Caco-2 (cell line): ENCODE measurements around the gene PTH1R. TPM values are rescaled to one million over a fixed set of nuclear protein-coding genes. Genes with fewer than 3 reads are reported as not detected.

Experiments used
- BruUV-seq: library from RNA; stranded (reverse); fragments of 400-500 nt; replicated peaks from 2 replicates; lab custom pipeline; 2021; lab: Mats Ljungman, UMichigan
- CTCF ChIA-PET: fragments of 300-600 bp; sonication (Branson Sonifier 250); formaldehyde crosslinking; loops from one replicate; lab custom pipeline; 2022; ENCODE audit warnings: antibody characterized with exemption; lab: Charles Lee
- POLR2A ChIA-PET: fragments of 300-600 bp; sonication (Branson Sonifier 250); formaldehyde crosslinking; loops from one replicate; lab custom pipeline; 2022; ENCODE audit warnings: antibody characterized with exemption; lab: Charles Lee
- DNase-seq, 2 experiments: peaks; one replicate each; pipeline versions ENCODE4 v3.0.0 to v3.0.0-alpha.2; 2020 to 2022
- H3K27me3 ChIP-seq: replicated peaks from 2 replicates; pipeline ENCODE4 v1.6.0; 2011; ENCODE audit warnings: low read length; ENCODE audit not compliant: control insufficient read depth, insufficient read depth
- H3K36me3 ChIP-seq: 2 replicates; pipeline ENCODE4 v1.5.1; 2011; ENCODE audit warnings: low read length; ENCODE audit not compliant: control insufficient read depth, insufficient read depth
- H3K4me1 ChIP-seq: fragments of 250-450 bp; sonication (Bioruptor Pico); 2 replicates; pipeline ENCODE4 v1.5.1; 2020; ENCODE audit warnings: mild to moderate bottlenecking
- H3K4me3 ChIP-seq: 2 replicates; pipeline ENCODE4 v1.5.1; 2011; ENCODE audit warnings: low read depth, mild to moderate bottlenecking, control low read depth, low read length
- H3K9me3 ChIP-seq: fragments of 250-450 bp; sonication (Bioruptor Pico); 2 replicates; pipeline ENCODE4 v1.5.1; 2020; ENCODE audit warnings: mild to moderate bottlenecking, moderate library complexity
- H3K27ac Mint-ChIP-seq: one replicate; pipeline ENCODE4 v1.8.0; 2022; ENCODE audit warnings: mixed read lengths; ENCODE audit not compliant: unreplicated experiment
- H3K27me3 Mint-ChIP-seq: one replicate; pipeline ENCODE4 v1.8.0; 2022; ENCODE audit warnings: mixed read lengths; ENCODE audit not compliant: insufficient read depth, unreplicated experiment
- H3K36me3 Mint-ChIP-seq: one replicate; pipeline ENCODE4 v1.8.0; 2022; ENCODE audit warnings: mild to moderate bottlenecking, mixed read lengths; ENCODE audit not compliant: insufficient read depth, unreplicated experiment
- H3K4me1 Mint-ChIP-seq: one replicate; pipeline ENCODE4 v1.8.0; 2022; ENCODE audit warnings: low read depth, mixed read lengths; ENCODE audit not compliant: unreplicated experiment
- H3K4me3 Mint-ChIP-seq: one replicate; pipeline ENCODE4 v1.8.0; 2022; ENCODE audit warnings: mild to moderate bottlenecking, moderate library complexity, mixed read lengths; ENCODE audit not compliant: unreplicated experiment
- H3K9me3 Mint-ChIP-seq: one replicate; pipeline ENCODE4 v1.8.0; 2022; ENCODE audit warnings: mixed read lengths; ENCODE audit not compliant: unreplicated experiment
- CTCF ChIP-seq, 2 experiments: fragments of 200-600 bp in 1 of 2; IDR thresholded peaks; 1 replicate in 1 of 2; 2 replicates in 1 of 2; pipeline versions ENCODE4 v1.5.1 to v1.8.0; 2011 to 2022; ENCODE audit warnings: antibody characterized with exemption in 1 of 2, control low read depth in 1 of 2, inconsistent platforms in 1 of 2, low read depth in 1 of 2, low read length in 1 of 2, mild to moderate bottlenecking in 1 of 2, moderate library complexity in 1 of 2; ENCODE audit not compliant: insufficient read depth in 1 of 2, severe bottlenecking in 1 of 2, unreplicated experiment in 1 of 2
- intact Hi-C: fragments of 100-400 bp; cut with micrococcal nuclease; formaldehyde crosslinking; loops from one replicate; pipeline ENCODE4 v1.10.0; 2022; ENCODE audit not compliant: unreplicated experiment
- total RNA-seq: library from RNA; stranded (reverse); gene quantifications from 2 replicates; pipeline ENCODE4 v1.2.3, GENCODE V29; 2022

Gene PTH1R
- total RNA-seq, 1 experiment from 2014 or later = 5.1 TPM

- no TSS peak for BruUV-seq
- CTCF ChIA-PET = no interaction called here
- POLR2A ChIA-PET = interaction anchor here (0.5 kb wide), 1 partner anchor 96 kb away, joined by 3 read pairs; no protein-coding TSS in a partner anchor
- Histone ChIP-seq H3K27me3 (no peaks in the 10 kb centered on the region), H3K36me3 (no peaks in the 10 kb centered on the region), H3K4me1 (peaks cover 53% of the 10 kb centered on the region), H3K9me3 (no peaks in the 10 kb centered on the region), H3K4me3 (peak overlapping the region; percentile 58)
- intact Hi-C loops = no loop called here
- Mint-ChIP-seq H3K36me3 (no peaks in the 10 kb centered on the region), H3K4me3 (peak overlapping the region; percentile 85), H3K4me1 (peaks cover 10% of the 10 kb centered on the region), H3K27me3 (peaks cover 9% of the 10 kb centered on the region), H3K9me3 (no peaks in the 10 kb centered on the region), H3K27ac (no peak overlapping the region)
- DNase-seq = no peak
- no peak for TF ChIP-seq CTCF (IDR thresholded peaks at IDR 0.05; ENCODE audit: insufficient read depth in 1 of 2, low read depth in 1 of 2, low read length in 1 of 2, severe bottlenecking in 1 of 2, unreplicated experiment in 1 of 2)
Measured at GRCh38 chr3:46880884-46881595, 3.5 kb downstream of the PTH1R start.

- CTCF ChIA-PET = interaction anchor here (0.6 kb wide), 1 partner anchor 13 kb away, joined by 3 read pairs; no protein-coding TSS in a partner anchor
- H3K9me3 ChIP-seq = no peaks in the 10 kb centered on the region
Measured at GRCh38 chr3:46881596-46882376, 4.3 kb downstream of the PTH1R start.

More at GRCh38 chr3:46881596-46882376, 4.3 kb downstream of the PTH1R start:
- BruUV-seq = no TSS peak
- Mint-ChIP-seq H3K9me3 (no peaks in the 10 kb centered on the region), H3K27ac (no peak overlapping the region), H3K4me3 (peak overlapping the region; percentile 85), H3K4me1 (peaks cover 10% of the 10 kb centered on the region), H3K36me3 (no peaks in the 10 kb centered on the region), H3K27me3 (peaks cover 9% of the 10 kb centered on the region)
- H3K4me3 ChIP-seq = peak overlapping the region; percentile 58
- intact Hi-C loops = no loop called here
- H3K4me1 ChIP-seq = peaks cover 46% of the 10 kb centered on the region
- peak; percentile 50 to 55 for DNase-seq
- POLR2A ChIA-PET = interaction anchor here (0.7 kb wide), 1 partner anchor 8 kb away, joined by 5 read pairs; no protein-coding TSS in a partner anchor
- H3K27me3 ChIP-seq = no peaks in the 10 kb centered on the region
- H3K36me3 ChIP-seq = no peaks in the 10 kb centered on the region
- TF ChIP-seq CTCF (IDR thresholded peaks at IDR 0.05; ENCODE audit: insufficient read depth in 1 of 2, low read depth in 1 of 2, low read length in 1 of 2, severe bottlenecking in 1 of 2, unreplicated experiment in 1 of 2) = no peak
